Astrocyte (in vitro differentiated cells and primary cell): ENCODE data around the gene MYL4. TPM values are rescaled to one million over a fixed set of nuclear protein-coding genes. Genes with fewer than 3 reads are reported as not detected.

Source experiments
- DNase-seq: peaks from one replicate; pipeline ENCODE4 v3.0.0-alpha.2; 2010; ENCODE audit warnings: low read depth
- FAIRE-seq: peaks from 2 replicates; lab custom pipeline; 2011; peaks lifted over from hg19 to GRCh38; lab: Jason Lieb, UNC
- H2AFZ ChIP-seq: 2 replicates; pipeline ENCODE4 v1.6.0; 2012; ENCODE audit warnings: low read depth, low read length, inconsistent platforms
- H3K27ac ChIP-seq: 2 replicates; pipeline ENCODE4 v1.5.1; 2011; ENCODE audit warnings: low read depth, low read length, inconsistent platforms
- H3K27me3 ChIP-seq: 2 replicates; pipeline ENCODE4 v1.6.0; 2011; ENCODE audit warnings: low read length, inconsistent platforms; ENCODE audit not compliant: insufficient read depth
- H3K36me3 ChIP-seq: 2 replicates; pipeline ENCODE4 v1.5.1; 2011; ENCODE audit warnings: low read length, inconsistent platforms; ENCODE audit not compliant: insufficient read depth
- H3K4me1 ChIP-seq: 2 replicates; pipeline ENCODE4 v1.5.1; 2011; ENCODE audit warnings: low read length, inconsistent platforms; ENCODE audit not compliant: insufficient read depth
- H3K4me2 ChIP-seq: 2 replicates; pipeline ENCODE4 v1.6.0; 2012; ENCODE audit warnings: low read length, inconsistent platforms
- H3K4me3 ChIP-seq: 2 replicates; pipeline ENCODE4 v1.5.1; 2011; ENCODE audit warnings: low read depth, mild to moderate bottlenecking, low read length, inconsistent platforms; ENCODE audit not compliant: insufficient read depth
- H3K79me2 ChIP-seq: 2 replicates; pipeline ENCODE4 v1.6.0; 2012; ENCODE audit warnings: mild to moderate bottlenecking, low read length, inconsistent platforms; ENCODE audit not compliant: insufficient read depth
- H3K9ac ChIP-seq: 2 replicates; pipeline ENCODE4 v1.6.0; 2012; ENCODE audit warnings: mild to moderate bottlenecking, low read length, inconsistent platforms
- H3K9me3 ChIP-seq: 2 replicates; pipeline ENCODE4 v1.5.1; 2012; ENCODE audit warnings: low read depth, mild to moderate bottlenecking, low read length, inconsistent platforms; ENCODE audit not compliant: insufficient read depth
- H4K20me1 ChIP-seq: 2 replicates; pipeline ENCODE4 v1.6.0; 2012; ENCODE audit warnings: low read length, inconsistent platforms; ENCODE audit not compliant: insufficient read depth
- H3K27ac Mint-ChIP-seq: one replicate; pipeline ENCODE4 v1.8.0; 2021; ENCODE audit warnings: mild to moderate bottlenecking, mixed read lengths; ENCODE audit not compliant: unreplicated experiment
- H3K27me3 Mint-ChIP-seq: one replicate; pipeline ENCODE4 v1.8.0; 2021; ENCODE audit warnings: low read depth, mixed read lengths; ENCODE audit not compliant: unreplicated experiment
- H3K36me3 Mint-ChIP-seq: one replicate; pipeline ENCODE4 v1.8.0; 2021; ENCODE audit warnings: low read depth, mixed read lengths; ENCODE audit not compliant: unreplicated experiment
- H3K4me1 Mint-ChIP-seq: one replicate; pipeline ENCODE4 v1.8.0; 2021; ENCODE audit warnings: low read depth, mixed read lengths; ENCODE audit not compliant: unreplicated experiment
- H3K4me3 Mint-ChIP-seq: one replicate; pipeline ENCODE4 v1.8.0; 2021; ENCODE audit warnings: mild to moderate bottlenecking, moderate library complexity, mixed read lengths; ENCODE audit not compliant: unreplicated experiment
- H3K9me3 Mint-ChIP-seq: one replicate; pipeline ENCODE4 v1.8.0; 2021; ENCODE audit warnings: mild to moderate bottlenecking, mixed read lengths; ENCODE audit not compliant: unreplicated experiment
- CTCF ChIP-seq: IDR thresholded peaks from 2 replicates; pipeline ENCODE4 v1.5.1; 2011; ENCODE audit warnings: low read depth, mild to moderate bottlenecking, inconsistent platforms, low read length, moderate library complexity; ENCODE audit not compliant: insufficient read depth
- EZH2 ChIP-seq: IDR thresholded peaks from 2 replicates; pipeline ENCODE4 v1.6.1; 2012; ENCODE audit warnings: mild to moderate bottlenecking, low read length, inconsistent platforms; ENCODE audit not compliant: insufficient read depth
- total RNA-seq: library from RNA; stranded (reverse); gene quantifications from 2 replicates; pipeline ENCODE4 v1.2.1, GENCODE V29; 2021

MYL4 gene
- total RNA-seq, 1 donor from 2014 or later = 22.7 TPM

GRCh38 chr17:47231334-47231733, 22.2 kb downstream of the MYL4 start:
- H3K27ac ChIP-seq = no peak overlapping the region
- DNase-seq (no peak), FAIRE-seq (no peak)
- Mint-ChIP-seq H3K27ac (no peak overlapping the region), H3K27me3 (peaks cover 2% of the 10 kb centered on the region), H3K9me3 (peaks cover 2% of the 10 kb centered on the region), H3K4me3 (no peak overlapping the region), H3K4me1 (peaks cover 13% of the 10 kb centered on the region), H3K36me3 (no peaks in the 10 kb centered on the region)
- no peaks in the 10 kb centered on the region for H3K36me3 ChIP-seq
- H3K9ac ChIP-seq = no peak overlapping the region
- H3K4me3 ChIP-seq = no peak overlapping the region
- H3K27me3 ChIP-seq = no peaks in the 10 kb centered on the region
- TF ChIP-seq CTCF (no peak), EZH2 (no peak)
- no peaks in the 10 kb centered on the region for H3K9me3 ChIP-seq
- H3K4me1 ChIP-seq = peaks cover 13% of the 10 kb centered on the region
- no peaks in the 10 kb centered on the region for H4K20me1 ChIP-seq
- H3K4me2 ChIP-seq = no peak overlapping the region
- H3K79me2 ChIP-seq = no peaks in the 10 kb centered on the region
- no peak overlapping the region for H2AFZ ChIP-seq

- no peak for TF ChIP-seq CTCF
- no peak for TF ChIP-seq EZH2
- Histone ChIP-seq H3K4me3 (no peak overlapping the region), H3K4me1 (peaks cover 13% of the 10 kb centered on the region), H3K27ac (no peak overlapping the region), H3K4me2 (no peak overlapping the region), H3K9me3 (peaks cover 3% of the 10 kb centered on the region), H3K79me2 (no peaks in the 10 kb centered on the region), H3K27me3 (no peaks in the 10 kb centered on the region), H4K20me1 (no peaks in the 10 kb centered on the region), H3K36me3 (no peaks in the 10 kb centered on the region), H2AFZ (no peak overlapping the region), H3K9ac (no peak overlapping the region)
- no peak for FAIRE-seq
- no peaks in the 10 kb centered on the region for H3K36me3 Mint-ChIP-seq
- no peak overlapping the region for H3K4me3 Mint-ChIP-seq
- no peak overlapping the region for H3K27ac Mint-ChIP-seq
- H3K9me3 Mint-ChIP-seq = peaks cover 2% of the 10 kb centered on the region
- peaks cover 2% of the 10 kb centered on the region for H3K27me3 Mint-ChIP-seq
- DNase-seq = no peak
- H3K4me1 Mint-ChIP-seq = peaks cover 13% of the 10 kb centered on the region
Observed at GRCh38 chr17:47231866-47232265, 22.7 kb downstream of the MYL4 start.

GRCh38 chr17:47232465-47232864, 23.3 kb downstream of the MYL4 start:
- FAIRE-seq (no peak), DNase-seq (no peak)
- Histone ChIP-seq H3K79me2 (no peaks in the 10 kb centered on the region), H3K4me1 (peaks cover 13% of the 10 kb centered on the region), H4K20me1 (no peaks in the 10 kb centered on the region), H3K4me3 (no peak overlapping the region), H3K9me3 (peaks cover 5% of the 10 kb centered on the region), H3K4me2 (no peak overlapping the region), H2AFZ (no peak overlapping the region), H3K9ac (no peak overlapping the region), H3K27ac (no peak overlapping the region), H3K36me3 (no peaks in the 10 kb centered on the region), H3K27me3 (no peaks in the 10 kb centered on the region)
- Mint-ChIP-seq H3K36me3 (no peaks in the 10 kb centered on the region), H3K27me3 (peaks cover 2% of the 10 kb centered on the region), H3K4me3 (no peak overlapping the region), H3K9me3 (no peaks in the 10 kb centered on the region), H3K27ac (no peak overlapping the region), H3K4me1 (peaks cover 13% of the 10 kb centered on the region)
- no peak for TF ChIP-seq CTCF
- no peak for TF ChIP-seq EZH2
